HG03175 (cell line): ENCODE measurements around the gene CFAP61.
"Not testable (repeated sequence)": the region's sequence is repeated elsewhere in the genome, so short reads cannot be mapped to it uniquely, and the experiment has no call there.

Experiments used
- ATAC-seq: cut with Tn5 transposase; IDR thresholded peaks from one replicate; pipeline ENCODE4 v1.9.1; 2021; ENCODE audit warnings: mild to moderate bottlenecking, moderate library complexity; ENCODE audit not compliant: unreplicated experiment

Gene CFAP61

DNA sequence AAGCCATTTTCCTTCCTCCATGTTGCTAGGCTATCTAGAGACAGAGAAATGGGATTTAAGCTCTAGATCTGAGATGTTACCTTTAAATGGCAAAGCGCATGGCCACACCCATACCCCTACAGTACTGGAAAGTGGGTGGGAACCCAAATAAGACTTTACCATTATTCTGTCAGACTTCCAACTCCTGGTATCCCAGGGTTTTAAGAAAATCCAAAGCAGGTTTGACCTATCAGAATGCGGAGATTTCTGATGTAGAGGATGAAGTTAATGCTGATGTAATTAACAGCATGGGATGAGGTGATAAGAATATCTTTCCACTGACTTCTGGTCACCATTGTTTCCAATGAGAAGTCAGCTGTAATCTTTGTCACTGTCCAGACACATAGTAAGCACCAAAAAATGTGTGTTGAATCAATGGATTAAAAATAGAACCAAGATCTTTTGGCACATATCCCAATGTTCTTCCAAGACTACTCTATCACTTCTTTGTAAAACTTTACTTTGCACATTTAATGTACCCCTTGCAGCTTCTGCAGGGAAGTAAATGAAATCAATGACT, 174.8 kb downstream of the CFAP61 start:
- no peak for ATAC-seq

DNA sequence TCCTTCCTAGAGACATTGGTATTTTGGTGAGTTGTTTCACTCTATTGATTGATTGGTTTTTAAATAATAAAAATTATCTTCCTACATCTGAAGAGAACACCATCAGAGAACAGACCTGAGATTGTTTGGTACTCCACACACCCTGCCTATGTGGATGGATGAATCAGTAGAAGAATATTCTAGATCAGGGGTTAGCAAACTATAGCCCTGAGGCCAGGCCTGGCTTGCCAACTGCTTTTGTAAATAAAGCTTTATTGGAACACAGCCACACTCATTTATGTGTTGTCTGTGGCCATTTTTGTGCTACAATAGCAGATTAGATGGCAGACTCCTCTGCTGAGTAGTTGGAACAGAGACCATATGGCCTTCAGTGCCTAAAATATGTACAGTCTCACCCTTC, 176.0 kb downstream of the CFAP61 start:
- ATAC-seq = no peak

DNA sequence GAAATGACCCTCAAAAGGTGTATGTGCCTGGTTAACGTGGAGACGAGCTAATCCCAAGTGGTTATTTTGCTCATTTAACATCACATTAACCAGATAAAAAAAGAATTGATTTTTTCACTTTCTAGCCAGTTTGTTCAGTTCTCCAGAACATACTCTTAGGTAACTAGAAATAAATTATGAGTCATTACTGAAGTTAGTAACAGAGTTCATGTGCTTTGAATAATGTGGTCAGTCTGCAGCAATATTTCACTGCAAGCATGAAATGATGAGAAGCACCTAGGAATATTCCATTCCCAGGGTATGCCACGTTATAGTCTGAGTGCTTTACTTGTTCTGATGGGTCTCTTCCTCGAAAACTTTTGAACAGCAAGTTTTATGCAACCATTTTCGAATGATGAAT, 177.3 kb downstream of the CFAP61 start:
- ATAC-seq = peak; percentile 69

DNA sequence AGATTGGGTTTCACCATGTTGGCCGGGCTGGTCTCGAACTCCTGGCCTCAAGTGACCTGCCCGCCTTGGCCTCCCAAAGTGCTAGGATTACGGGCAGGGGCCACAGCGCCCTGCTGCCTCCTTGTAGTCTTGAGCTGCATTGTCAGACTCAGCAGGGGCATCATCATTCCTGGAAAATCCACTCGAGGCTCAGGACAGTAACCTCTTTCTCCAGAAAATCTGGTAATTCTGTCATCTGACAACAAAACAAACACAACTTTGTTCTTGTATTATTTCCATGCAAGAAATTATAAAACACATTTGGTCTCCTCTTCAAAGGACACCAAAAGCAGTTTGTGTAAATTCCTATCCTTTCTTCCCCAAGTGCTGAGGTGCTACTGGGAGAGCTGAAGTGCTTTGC, 178.4 kb downstream of the CFAP61 start:
- no peak for ATAC-seq

DNA sequence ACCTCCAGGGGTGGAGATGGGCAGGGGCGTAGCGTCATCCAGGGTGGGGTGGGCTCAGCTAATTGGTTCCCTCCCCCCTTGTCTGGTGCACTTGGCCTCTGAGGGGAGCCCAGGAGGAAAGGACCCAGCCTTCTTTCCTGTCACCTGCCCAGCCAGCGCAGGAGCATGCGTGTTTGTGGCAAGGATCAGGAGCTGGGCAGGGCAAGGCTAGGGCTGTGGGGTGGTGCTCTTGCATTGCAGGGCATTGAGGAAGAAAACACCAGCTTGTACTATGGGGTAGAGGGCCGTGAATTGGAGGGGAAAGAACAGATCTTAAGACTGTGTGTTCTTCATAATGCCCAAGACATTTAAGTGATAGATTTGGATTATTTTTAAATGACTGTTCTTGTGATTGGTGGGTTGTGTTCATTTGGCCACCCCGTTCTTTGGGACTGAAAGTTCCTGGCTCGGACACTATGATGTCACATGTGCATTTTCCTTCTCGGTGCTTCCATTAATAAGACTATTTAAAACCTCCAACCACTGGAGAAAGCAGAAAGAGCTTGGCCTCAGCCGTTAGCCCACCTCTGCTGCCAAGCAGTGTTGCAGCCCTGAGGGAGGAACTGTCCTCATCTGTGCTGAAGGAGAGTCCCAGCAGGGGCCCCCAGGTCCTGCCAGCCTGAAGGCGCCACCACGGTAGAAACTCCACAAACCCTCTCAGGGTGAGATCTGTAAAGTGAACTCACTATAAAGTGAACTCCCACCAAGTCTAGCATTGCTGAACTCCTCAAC, 179.4 kb downstream of the CFAP61 start:
- no peak for ATAC-seq

DNA sequence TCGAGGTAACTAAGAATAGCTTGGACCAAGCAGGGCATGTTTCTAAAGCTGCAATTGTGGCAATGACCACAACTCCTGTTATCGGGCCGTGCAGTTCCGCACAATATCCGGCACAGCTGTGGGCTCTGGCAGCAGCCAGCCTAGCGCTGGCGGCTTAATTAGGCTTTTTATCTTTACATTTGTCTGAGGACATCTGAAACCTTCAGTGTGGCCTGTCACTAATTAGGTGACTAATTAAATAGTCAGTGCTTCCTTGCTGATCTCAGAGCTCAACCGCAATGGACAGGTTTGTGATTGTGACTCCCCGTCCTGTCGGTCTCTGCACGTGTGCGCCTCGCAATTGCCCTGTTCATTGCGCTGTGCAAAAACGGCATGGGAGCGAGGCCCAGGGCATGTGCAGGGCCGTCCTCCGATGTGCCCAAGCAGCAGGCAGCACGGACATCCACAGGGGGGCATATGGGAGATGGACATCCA, 180.7 kb downstream of the CFAP61 start:
- ATAC-seq = no peak

DNA sequence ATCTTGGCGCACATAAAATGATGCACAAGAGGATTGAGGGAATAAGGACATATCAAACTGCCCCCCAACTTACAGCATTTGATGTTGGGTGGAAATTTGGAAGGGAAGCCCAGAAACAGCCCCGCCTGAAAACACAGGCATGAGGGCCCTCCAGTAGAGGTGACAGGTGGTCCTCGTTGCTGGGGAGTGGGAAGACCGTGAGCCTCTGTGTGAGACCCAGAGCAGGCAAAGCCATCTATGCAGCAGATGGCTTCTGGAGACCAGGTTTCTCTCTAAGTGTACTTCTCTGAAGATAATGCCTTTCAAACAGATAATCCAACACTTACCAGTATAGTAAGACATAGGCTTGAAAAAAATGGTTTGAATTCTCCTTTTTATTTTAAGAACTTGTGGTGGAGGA, 183.3 kb downstream of the CFAP61 start:
- ATAC-seq = no peak

DNA sequence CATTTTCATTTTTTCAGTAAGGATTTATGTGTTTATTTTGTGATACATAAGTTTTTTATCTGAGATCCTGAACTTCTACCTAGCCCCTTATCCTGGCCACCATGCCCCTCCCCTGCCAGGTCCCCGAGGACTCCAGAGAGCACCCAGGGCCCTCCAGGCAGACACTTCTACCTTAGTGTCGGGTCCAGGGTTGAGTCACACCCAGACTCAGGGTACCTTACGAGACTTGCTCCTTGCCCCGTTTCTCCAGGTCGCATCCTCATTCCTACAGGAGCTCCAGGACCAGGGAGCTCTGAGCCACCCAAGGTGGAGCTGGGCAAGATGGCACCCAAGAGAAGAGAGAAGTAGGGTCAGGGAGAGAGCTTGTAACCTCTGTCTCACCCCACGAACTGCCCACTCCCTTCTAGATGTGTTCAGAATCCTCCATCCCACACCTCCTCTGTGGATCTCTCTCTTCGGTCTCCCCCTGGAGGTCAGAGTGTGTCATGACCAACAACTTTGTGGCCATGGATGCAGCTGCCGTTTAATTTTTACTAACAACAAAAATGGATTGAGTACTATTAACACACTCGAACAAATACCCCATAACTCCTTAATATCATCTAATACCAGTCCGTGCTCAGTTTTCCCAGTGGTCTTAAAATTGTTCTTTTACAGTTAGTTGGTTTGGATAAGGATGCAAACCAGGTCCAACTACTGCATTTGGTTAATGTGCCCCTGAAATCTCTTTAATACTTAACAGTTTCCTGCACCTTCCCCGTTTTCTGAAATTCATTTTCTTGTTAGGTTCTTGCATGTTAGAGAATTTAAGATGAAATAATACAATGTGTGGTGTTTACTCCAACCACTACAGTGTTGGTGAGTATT, 185.0 kb downstream of the CFAP61 start:
- peak; percentile 83 for ATAC-seq

DNA sequence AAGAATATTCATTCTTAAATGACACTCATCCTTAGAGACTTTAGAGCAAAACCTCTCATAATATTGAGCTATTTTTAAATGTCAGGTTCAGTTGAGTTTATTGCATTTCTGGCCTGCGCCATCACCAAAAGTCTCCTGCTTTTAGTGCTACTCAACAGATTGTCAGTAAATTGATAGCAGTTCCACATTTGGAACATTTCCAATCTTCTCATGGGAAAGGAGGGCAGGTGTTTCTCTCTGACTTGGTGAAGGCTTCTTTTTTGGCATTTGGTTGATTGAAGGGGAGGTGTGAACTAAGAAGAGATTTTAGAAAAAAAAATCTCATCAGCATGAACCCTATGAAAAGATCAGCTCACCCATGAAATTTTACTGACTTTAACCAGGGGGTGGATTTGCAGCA, 189.6 kb downstream of the CFAP61 start:
- ATAC-seq = no peak

DNA sequence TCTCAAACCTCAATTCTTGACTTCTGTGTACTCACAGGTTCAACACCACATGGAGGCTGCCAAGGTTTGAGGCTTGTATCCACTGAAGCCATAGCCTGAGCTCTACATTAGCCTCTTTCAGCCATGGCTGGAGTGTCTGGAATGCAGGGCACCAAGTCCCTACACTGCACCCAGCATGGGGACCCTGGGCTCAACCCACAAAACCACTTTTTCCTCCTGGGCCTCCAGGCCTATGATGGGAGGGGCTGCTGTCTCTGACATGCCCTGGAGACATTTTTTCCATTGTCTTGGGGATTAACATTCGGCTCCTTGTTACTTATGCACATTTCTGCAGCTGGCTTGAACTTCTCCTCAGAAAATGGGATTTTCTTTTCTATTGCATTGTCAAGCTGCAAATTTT, 192.1 kb downstream of the CFAP61 start:
- not testable (repeated sequence) for ATAC-seq

DNA sequence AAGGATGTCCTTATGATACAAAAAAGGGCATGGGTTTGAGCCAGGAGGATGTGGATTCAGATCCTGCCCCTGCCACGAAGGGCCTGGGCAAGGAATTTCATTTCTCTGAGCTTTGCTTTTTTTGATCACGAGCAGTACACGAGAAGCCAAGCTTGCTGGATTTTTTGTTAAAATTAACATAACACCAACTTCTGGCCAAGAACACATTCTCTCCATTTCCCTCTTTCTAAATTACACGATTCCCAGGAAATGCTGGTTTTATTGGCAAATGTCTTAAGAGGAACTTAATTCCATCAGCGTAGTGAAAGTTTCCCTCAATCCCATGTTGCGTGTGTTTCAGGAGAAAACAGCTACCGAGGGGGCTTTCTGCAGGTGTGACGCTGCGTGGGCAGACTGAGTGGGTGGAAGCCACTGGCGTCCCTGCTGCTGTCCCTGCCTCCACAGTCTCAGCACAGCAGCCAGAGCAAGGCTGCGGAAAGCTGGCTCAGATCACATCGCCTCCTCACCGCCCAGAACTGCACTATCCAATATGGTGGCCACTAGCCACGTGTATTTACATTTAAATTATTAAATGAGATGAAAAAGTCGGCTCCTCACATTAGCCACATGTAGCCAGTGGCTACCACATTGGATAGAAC, 194.8 kb downstream of the CFAP61 start:
- no peak for ATAC-seq

DNA sequence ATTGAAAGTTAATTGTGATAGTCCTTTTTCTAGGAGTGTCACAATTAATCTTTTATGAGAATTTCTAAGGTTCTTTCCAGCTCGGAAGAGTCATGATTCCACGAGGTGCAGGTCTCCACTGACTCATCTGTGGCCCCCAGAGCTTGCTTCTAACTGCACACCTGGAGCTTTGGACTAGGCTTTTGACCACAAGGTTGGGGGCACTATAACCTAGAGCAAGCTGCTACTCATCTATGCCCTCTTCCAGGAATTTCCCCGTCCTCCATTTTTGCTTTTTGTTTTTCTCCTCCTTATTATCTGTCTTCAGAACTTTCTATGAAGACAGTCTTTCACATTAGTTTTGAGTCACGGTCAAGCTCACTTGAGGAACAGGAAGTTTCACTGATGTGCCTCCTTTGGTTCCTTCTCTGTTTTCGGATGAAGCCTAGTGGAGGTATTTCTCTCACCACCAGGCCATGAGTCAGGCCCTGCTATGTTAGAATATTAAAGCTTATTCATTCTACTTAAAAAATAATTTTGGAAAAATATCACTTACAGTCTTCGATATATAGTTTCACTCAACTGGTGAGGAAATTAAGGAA, 196.4 kb downstream of the CFAP61 start:
- ATAC-seq = peak; percentile 43

DNA sequence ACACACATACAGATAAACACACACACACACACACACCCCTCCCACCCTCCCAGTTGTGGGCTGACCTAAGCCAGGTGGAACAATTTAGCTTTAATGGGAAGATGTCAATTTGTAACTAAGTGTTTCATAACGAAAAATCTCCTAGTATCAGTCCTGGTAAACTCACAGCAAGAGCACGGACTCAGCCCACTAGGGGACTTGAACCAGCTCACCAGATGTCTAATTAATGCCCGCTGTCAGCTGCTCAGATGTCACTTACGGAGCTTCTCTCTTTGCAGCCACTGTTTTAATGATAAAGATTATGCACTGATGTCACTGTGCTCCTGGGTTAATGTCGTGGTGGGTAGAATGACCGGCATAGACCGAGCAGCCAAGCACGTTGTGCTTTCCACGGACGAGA, 199.0 kb downstream of the CFAP61 start:
- ATAC-seq = no peak

DNA sequence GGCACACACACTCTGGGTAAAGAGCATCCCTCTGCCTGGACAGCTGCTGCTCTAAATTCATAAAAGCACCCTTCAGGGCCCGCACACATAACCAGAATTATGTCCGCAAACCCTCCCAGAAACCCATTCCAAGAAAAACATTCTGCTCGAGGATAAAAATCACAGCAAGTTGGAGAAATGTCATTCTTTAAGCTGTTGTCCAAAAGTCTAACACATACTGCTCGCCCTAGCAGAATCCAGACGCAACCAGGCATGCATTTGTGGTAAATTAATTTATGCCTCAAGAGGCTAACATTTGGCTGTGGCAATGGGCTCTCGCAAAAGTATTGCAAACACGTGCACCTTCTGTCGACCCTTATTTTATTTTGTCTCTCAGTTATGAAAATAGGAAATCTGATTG, 199.5 kb downstream of the CFAP61 start:
- ATAC-seq = no peak

DNA sequence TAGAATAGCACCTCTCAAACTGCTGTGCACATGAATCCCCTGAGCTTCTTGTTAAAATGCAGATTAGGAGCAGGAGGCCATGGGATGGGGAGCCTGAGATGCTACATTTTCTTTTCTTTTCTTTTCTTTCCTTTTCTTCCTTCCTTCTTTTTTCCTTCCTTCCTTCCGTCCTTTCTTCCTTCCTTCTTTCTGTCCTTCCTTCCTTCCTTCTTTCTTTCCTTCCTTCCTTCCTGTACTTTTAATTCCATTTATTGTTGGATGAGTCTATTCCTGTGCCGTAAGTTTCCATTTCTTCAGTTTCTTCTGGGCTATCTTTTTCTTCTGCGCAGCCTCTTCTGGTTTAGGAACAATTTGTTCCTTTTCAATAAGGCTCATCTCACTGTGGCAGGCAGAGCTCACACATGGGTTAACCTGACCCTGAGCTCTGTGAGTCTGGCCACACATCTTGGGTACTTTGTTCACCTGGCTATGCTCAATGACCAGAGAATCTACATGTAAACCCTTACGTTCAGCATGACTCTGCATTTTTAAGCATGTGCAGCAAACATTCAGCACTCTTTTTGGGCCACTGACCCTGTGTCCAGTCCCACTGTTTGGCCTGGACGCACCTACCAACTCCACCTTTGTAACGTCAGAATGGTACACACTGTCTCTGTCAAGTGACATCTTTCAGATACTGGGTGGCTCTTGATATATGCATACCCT, 200.9 kb downstream of the CFAP61 start:
- ATAC-seq = no peak

DNA sequence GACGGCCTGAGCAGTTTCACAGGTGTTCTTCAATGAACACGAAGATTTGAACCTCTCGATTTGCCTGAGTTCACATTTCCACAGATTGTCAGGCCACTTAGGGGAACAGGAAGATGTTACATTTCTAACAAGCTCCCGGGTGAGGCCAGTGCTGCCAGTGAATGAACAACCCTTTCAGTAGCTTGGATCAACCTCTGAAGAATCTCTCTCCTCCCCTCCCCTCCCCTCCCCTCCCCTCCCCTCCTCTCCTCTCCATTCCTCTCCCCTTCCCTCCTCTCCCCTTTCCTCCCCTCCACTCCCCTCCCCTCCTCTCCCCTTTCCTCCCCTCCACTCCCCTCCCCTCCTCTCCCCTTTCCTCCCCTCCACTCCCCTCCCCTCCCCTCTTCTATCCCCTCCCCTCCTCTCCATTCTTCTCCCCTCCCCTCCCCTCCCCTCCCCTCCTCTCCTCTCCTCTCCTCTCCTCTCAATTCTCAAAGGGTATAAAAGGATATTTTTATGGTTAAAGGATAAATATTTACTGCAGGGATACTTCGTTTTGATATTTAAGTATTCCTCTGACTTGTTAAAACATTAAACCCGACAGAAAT, 201.5 kb downstream of the CFAP61 start:
- no peak for ATAC-seq

DNA sequence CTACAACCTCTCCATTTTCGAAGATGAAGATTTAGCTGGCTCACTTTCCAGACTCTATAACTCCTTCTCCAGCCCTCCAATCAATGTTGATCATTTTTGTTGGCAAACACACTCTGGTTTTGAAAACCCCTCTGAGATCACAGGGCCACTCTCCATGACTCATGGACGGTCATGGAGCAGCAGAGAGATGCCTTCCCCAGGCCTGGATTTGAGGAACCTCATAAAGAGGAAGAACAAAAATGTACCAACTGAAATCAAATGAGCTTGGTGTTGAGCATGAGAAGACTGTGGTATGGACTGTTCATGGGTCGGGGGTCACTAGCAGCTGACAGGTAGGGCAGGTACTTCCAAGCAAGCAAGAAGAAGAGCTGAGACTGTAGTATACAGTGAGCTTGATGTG, 202.8 kb downstream of the CFAP61 start:
- no peak for ATAC-seq

DNA sequence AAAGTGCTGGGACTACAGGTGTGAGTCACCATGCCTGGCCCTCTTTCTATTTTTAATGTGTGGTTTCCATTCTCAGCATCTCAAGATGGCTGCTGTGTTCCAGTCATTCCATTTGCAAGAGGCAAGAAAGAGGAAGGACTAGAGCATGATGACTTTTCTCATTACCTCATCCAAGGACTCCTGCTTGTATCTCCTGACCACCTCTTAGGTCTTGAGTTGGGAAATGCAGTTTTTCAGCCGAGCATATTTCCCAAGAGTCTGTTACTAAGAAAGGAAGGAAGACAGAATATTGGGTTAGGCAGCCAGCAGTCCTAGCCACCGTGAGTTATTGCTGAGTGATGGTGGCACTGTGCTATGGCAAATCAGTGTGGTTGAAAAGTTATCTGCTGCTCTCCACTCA, 207.2 kb downstream of the CFAP61 start:
- ATAC-seq = no peak

DNA sequence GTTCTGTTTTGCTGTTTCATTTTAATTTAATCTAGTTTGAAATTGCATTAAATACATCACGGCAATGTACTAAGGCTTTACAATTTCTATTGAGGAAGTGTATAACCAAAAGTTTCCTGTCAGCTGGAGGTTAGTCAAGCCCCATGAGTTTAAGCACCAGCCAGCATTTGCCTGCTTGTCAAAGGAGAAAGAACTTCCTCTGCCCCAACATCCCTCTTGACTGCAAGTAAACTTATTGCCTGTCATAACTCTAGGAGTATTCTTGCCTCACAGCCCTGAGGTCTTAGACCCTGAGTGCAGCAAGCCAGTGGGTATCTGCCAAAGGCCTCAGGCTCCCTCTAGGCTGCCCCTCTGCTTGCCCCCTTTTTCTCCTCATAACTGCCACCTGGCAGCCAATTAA, 208.8 kb downstream of the CFAP61 start:
- no peak for ATAC-seq

DNA sequence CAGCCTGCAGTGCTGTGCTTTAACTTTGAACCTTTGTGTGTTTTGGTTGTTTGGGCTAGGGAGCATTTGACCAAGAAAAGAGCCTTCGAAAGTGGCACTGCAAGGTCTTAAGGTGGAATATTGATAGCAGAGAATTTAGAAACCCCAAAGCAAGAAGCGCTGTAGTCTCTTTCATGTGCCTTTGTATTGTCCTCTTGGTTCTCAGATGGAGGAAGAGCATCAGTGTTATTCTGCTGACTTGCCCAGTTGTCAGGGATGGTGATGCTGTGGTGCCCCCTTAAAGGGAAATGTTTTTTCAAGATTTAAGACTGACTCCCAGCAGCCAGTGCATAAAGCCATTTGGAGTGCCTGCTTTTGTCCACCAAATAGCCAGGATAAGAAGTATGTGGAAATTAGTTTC, 212.9 kb downstream of the CFAP61 start:
- no peak for ATAC-seq
